Brain microvascular endothelial cell (primary cell): ENCODE results near the gene GDPD5.

Experiments
- DNase-seq: peaks from one replicate; pipeline ENCODE4 v3.0.0-alpha.2; 2020
- H3K27ac ChIP-seq: fragments of 250-450 bp; sonication (Bioruptor Pico); 2 replicates; pipeline ENCODE4 v1.5.1; 2020; ENCODE audit warnings: mild to moderate bottlenecking, moderate library complexity
- H3K27me3 ChIP-seq: fragments of 250-450 bp; sonication (Bioruptor Pico); replicated peaks from 2 replicates; pipeline ENCODE4 v1.5.1; 2020; ENCODE audit warnings: mild to moderate bottlenecking
- H3K36me3 ChIP-seq: fragments of 250-450 bp; sonication (Bioruptor Pico); replicated peaks from 2 replicates; pipeline ENCODE4 v1.5.1; 2020; ENCODE audit warnings: mild to moderate bottlenecking
- H3K4me3 ChIP-seq: 2 replicates; pipeline ENCODE4 v1.5.1; 2011; ENCODE audit warnings: low read depth, mild to moderate bottlenecking, control low read depth, low read length, moderate library complexity
- in situ Hi-C: cut with HindIII; loops from 2 replicates; pipeline ENCODE4 v1.10.0; 2017; ENCODE audit warnings: low sequenced_read_pairs, low pct_ligation_motif_present
- TF ChIP-seq, protein P1 (sequence below): IDR thresholded peaks from 2 replicates; pipeline ENCODE4 v1.5.1; 2011; ENCODE audit warnings: low read depth, mild to moderate bottlenecking, moderate library complexity, low read length, control low read depth, inconsistent platforms; ENCODE audit errors: missing control alignments

The GDPD5 gene

DNA sequence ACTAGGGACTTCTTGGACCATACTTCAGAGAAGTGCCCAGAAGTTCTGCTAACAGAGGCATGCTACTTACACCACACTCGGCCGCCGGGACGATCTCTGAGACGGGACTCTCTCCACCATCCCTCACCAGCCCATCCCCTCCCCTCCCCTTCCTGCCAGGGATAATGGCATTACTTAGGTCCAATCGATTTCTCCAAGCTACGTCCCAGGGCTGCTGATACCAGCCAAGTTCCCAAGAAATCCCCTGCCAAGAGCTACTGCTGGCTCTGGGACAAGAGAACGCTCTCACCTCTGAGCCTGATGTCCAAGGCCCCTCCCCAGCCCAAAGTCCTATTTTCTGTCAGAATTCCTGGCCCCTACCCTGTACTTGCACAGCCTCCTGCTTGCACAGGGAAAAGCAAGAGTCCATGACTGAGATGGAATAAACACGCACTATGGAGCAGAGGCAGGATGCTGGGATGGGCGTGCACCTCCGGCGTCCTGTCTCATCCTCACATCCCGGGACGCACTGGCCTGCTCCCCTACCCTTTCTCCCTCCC is 42.7 kb downstream of the GDPD5 start:
- in situ Hi-C loops: no loop called here
- Histone ChIP-seq H3K27ac (no peak overlapping the region), H3K4me3 (no peak overlapping the region), H3K27me3 (no peaks in the 10 kb centered on the region), H3K36me3 (no peaks in the 10 kb centered on the region)
- TF ChIP-seq, protein P1, sequence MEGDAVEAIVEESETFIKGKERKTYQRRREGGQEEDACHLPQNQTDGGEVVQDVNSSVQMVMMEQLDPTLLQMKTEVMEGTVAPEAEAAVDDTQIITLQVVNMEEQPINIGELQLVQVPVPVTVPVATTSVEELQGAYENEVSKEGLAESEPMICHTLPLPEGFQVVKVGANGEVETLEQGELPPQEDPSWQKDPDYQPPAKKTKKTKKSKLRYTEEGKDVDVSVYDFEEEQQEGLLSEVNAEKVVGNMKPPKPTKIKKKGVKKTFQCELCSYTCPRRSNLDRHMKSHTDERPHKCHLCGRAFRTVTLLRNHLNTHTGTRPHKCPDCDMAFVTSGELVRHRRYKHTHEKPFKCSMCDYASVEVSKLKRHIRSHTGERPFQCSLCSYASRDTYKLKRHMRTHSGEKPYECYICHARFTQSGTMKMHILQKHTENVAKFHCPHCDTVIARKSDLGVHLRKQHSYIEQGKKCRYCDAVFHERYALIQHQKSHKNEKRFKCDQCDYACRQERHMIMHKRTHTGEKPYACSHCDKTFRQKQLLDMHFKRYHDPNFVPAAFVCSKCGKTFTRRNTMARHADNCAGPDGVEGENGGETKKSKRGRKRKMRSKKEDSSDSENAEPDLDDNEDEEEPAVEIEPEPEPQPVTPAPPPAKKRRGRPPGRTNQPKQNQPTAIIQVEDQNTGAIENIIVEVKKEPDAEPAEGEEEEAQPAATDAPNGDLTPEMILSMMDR: no peak
- no peak for DNase-seq

DNA sequence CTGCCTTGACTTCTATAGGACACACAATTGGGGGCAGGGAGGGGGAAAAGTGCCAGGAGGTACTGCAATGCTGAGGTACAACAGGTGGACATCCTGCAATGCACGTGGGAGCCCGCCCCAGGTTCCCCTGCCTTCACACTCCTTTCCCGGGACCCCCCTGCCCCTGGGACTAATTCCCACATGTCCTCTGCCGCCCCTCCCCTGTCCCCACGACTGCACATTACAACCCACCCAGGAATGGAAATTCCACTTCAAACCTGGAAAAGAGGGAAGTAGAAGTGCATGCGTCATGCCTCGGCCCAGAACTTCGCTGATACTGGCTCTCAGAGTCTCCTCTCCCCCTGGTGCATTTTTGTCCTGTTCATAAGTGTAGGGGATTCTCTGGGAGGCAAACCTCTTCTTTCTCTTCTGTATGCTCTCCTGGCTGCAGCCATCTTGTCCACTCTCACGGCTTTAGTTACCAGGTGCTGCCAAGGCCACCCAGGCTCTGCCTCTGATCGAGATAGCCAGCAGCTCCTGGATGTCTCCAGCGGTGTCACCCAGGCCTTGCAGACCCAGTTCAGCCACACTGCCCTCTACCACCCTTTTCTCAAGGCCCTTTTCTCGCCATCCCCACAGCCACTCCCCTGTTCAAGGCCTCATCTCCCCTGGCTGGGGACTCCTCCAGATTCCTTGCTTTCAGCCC is 43.7 kb downstream of the GDPD5 start:
- DNase-seq: no peak
- in situ Hi-C loops: no loop called here
- H3K4me3 ChIP-seq: no peak overlapping the region
- no peaks in the 10 kb centered on the region for H3K36me3 ChIP-seq
- TF ChIP-seq, protein P1: no peak
- no peaks in the 10 kb centered on the region for H3K27me3 ChIP-seq
- H3K27ac ChIP-seq: no peak overlapping the region

DNA sequence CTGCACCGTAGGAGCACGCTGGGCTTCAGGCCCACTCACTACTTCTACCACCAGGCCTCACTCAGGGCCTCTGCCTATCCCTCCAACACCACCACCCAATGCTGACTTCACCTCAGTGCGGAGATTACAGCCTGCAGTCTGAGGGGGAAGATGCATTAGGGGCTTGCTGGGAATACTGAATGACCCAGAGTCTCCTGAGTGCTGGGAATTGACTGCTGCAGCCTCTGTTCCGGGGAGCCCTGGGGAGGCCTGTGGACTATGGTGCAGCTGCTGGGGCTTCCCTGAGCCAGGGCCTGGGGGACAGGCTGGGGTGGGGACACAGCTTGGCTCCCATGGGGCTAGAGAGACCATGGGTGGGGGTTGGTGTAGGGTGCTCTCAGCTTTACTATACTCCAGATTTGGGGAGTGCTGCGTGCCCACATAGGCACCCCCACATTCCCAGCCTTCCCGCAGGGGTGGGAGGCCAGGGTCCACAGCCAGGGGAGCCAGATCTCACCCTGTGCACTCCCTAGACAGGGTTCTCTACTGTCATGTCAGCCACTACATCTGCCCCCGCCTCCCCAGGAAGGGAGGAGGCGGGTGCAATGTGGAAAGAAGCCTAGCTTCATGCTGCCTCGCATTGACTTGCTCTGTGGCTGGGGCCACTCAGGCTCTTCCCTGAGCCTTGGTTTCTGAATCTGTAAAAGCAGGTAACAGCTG is 44.4 kb downstream of the GDPD5 start:
- TF ChIP-seq, protein P1: no peak
- H3K4me3 ChIP-seq: no peak overlapping the region
- DNase-seq: no peak
- no peaks in the 10 kb centered on the region for H3K27me3 ChIP-seq
- H3K27ac ChIP-seq: no peak overlapping the region
- in situ Hi-C loops: no loop called here
- H3K36me3 ChIP-seq: no peaks in the 10 kb centered on the region

DNA sequence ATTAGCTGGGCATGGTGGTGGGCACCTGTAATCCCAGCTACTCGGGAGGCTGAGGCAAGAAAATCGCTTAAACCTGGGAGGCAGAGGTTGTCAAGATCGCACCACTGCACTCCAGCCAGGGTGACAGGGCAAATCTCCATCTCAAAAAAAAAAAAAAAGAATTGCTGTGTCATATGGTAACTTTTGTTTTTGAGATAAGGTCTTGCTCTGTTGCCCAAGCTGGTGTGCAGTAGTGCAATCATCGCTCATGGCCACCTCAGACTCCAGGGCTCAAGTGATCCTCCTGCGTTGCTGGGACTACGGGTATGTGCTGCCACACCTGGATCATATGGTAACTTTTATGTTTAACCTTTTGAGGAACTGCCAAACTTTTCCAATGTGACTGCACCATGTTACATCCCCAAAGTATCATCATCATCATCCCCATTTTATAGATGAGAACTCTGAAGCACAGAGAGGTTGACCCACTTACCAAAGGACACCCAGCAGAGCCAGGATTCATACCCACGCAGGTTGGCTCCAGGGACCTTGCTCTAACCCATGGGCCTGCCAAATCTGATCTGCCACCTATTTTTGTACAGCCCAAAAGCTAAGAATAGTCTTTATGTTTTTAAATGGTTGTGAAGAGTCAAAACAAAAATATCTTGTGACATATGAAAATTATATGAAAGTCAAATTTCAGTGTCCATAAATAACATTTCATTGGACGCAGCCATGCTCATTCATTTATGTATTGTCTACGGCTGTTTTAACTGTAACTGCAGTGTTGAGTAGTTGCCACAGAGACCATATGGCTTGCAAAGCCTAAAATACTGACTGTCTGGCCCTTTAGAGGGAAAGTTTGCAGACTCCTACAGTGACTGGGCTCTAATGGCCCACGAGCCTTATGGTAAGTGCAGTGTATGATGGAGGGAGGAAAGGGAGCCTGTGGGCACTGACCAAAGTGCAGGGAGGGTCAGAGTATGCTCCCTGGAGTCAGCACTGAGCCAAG is 45.3 kb downstream of the GDPD5 start:
- TF ChIP-seq, protein P1: no peak
- in situ Hi-C loops: no loop called here
- DNase-seq: no peak
- no peaks in the 10 kb centered on the region for H3K36me3 ChIP-seq
- H3K27me3 ChIP-seq: no peaks in the 10 kb centered on the region
- H3K4me3 ChIP-seq: no peak overlapping the region
- no peak overlapping the region for H3K27ac ChIP-seq

DNA sequence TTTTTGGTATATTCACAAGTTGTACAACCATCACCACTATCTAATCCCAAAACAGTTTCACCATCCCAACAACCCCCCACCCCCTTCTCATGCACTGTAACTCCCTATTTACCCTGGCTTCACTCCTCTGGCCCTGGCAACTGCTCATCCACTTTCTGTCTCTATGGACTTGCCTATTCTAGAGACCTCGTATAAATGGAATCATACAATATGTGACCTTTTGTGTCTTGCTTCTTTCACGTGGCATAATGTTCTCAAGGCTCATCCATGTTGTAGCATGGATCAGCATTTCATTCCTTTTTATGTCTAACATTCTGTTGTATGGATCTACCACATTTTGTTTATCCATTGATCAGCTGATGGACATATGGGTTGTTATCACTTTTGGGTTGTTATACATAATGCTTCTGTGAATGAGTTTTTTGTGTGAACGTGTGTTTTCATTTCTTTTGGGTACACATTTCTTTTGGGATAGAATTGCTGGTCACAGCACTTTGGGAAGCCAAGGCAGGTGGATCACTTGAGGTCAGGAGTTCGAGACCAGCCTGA is 46.1 kb downstream of the GDPD5 start:
- Histone ChIP-seq H3K36me3 (no peaks in the 10 kb centered on the region), H3K27me3 (no peaks in the 10 kb centered on the region), H3K4me3 (no peak overlapping the region), H3K27ac (no peak overlapping the region)
- no peak for DNase-seq
- in situ Hi-C loops: no loop called here
- TF ChIP-seq, protein P1: no peak
